ENCODE measurements around the gene FARS2.

- TF ChIP-seq CTCF (IDR thresholded peaks at IDR 0.05) (no peak), MAX (CRISPR knock-in tag; IDR thresholded peaks at IDR 0.05) (no peak), GTF2I (CRISPR knock-in tag; conservative IDR thresholded peaks at IDR 0.05) (no peak), MYBL2 (CRISPR knock-in tag; IDR thresholded peaks at IDR 0.05) (no peak), ZNF138 (CRISPR knock-in tag; conservative IDR thresholded peaks at IDR 0.05) (no peak), FOXP1 (CRISPR knock-in tag; IDR thresholded peaks at IDR 0.05; ENCODE audit: borderline replicate concordance) (no peak), TP53 (CRISPR knock-in tag; IDR thresholded peaks at IDR 0.05) (no peak), FOXP4 (CRISPR knock-in tag; IDR thresholded peaks at IDR 0.05) (no peak), PRDM15 (CRISPR knock-in tag; IDR thresholded peaks at IDR 0.05) (no peak), USF2 (CRISPR knock-in tag; IDR thresholded peaks at IDR 0.05) (no peak), FOXJ3 (CRISPR knock-in tag; IDR thresholded peaks at IDR 0.05; ENCODE audit: borderline replicate concordance) (no peak), ZNF425 (CRISPR knock-in tag; conservative IDR thresholded peaks at IDR 0.05) (no peak), E2F1 (CRISPR knock-in tag; IDR thresholded peaks at IDR 0.05) (no peak)
Measured at GRCh38 chr6:5670381-5670780, 409.1 kb downstream of the FARS2 start.

All from WTC11 (cell line).